H1 (cell line): ENCODE measurements around the gene DLG4.

Experiments used
- CEBPB ChIP-seq: IDR thresholded peaks from 2 replicates; pipeline ENCODE4 v1.6.1; 2012; ENCODE audit warnings: low read depth, low read length
- HDAC2 ChIP-seq, 2 experiments: fragments of 300-600 bp in 1 of 2; sonication (generic) in 1 of 2; IDR thresholded peaks; 2 replicates each; pipeline ENCODE4 v1.6.1; 2011 to 2012; ENCODE audit warnings: low read depth in 2 of 2, low read length in 2 of 2, mild to moderate bottlenecking in 2 of 2, moderate library complexity in 2 of 2, borderline replicate concordance in 1 of 2, inconsistent platforms in 1 of 2
- KDM1A ChIP-seq: fragments of 200-600, 300-600 bp; sonication (generic); IDR thresholded peaks from 2 replicates; pipeline ENCODE4 v1.7.1; 2016; ENCODE audit warnings: mild to moderate bottlenecking, low read length, borderline replicate concordance
- TF ChIP-seq, protein P1 (sequence below), 3 experiments: IDR thresholded peaks; 1 replicate in 2 of 3; 2 replicates in 1 of 3; pipeline versions ENCODE4 v1.5.1 to v1.6.1; 2011; ENCODE audit warnings: low read length in 3 of 3, mild to moderate bottlenecking in 3 of 3, inconsistent platforms in 2 of 3, low read depth in 1 of 3, moderate library complexity in 1 of 3; ENCODE audit not compliant: insufficient read depth in 1 of 3; ENCODE audit errors: control extremely low read depth in 1 of 3

DNA sequence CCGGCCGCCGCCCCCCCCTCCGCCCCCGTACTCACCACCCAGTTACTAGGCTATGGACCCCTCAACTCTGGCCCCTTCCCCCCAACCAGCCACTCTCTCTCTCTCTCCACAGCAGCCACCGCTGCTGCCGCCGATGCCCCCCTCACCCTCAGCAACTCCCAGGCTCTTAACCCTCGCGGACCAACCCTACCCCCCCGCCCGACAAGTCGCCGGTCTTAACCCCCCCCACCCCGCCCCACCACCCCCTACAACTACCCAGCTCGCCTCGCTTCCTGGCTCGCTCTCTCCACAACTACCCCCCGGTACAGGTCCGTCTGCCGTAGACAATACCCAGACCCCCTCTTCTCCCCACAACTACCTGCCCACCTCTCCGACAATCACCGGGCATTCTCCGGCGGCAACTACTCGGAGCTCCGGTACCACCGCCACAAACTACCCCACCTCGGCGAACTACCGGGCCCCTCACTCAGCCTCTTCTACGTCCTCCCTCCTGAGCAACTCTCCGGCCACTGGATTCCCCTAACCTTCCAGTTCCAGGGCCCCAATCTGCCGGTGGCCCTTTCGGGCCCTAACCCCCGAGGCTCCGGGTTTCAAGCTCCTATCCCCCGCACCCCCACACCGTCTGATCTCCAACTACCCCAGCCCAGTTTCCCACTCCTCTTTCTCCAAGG lies 18.9 kb upstream of the DLG4 start:
- TF ChIP-seq, protein P1, sequence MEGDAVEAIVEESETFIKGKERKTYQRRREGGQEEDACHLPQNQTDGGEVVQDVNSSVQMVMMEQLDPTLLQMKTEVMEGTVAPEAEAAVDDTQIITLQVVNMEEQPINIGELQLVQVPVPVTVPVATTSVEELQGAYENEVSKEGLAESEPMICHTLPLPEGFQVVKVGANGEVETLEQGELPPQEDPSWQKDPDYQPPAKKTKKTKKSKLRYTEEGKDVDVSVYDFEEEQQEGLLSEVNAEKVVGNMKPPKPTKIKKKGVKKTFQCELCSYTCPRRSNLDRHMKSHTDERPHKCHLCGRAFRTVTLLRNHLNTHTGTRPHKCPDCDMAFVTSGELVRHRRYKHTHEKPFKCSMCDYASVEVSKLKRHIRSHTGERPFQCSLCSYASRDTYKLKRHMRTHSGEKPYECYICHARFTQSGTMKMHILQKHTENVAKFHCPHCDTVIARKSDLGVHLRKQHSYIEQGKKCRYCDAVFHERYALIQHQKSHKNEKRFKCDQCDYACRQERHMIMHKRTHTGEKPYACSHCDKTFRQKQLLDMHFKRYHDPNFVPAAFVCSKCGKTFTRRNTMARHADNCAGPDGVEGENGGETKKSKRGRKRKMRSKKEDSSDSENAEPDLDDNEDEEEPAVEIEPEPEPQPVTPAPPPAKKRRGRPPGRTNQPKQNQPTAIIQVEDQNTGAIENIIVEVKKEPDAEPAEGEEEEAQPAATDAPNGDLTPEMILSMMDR (IDR thresholded peaks at IDR 0.05; ENCODE audit: control extremely low read depth in 1 of 3, insufficient read depth in 1 of 3, low read depth in 1 of 3, low read length in 3 of 3): no peak
- TF ChIP-seq HDAC2 (IDR thresholded peaks at IDR 0.05; ENCODE audit: borderline replicate concordance in 1 of 2, low read depth in 2 of 2, low read length in 2 of 2) (no peak), KDM1A (no peak), CEBPB (no peak)
